Panc1 (cell line): ENCODE measurements around the gene GALNT9.

Experiments
- CTCF ChIP-seq: fragments of 450-650 bp; IDR thresholded peaks from 2 replicates; pipeline ENCODE4 v1.5.1; 2017; ENCODE audit warnings: mild to moderate bottlenecking
- POLR2AphosphoS5 ChIP-seq: IDR thresholded peaks from 2 replicates; pipeline ENCODE4 v1.6.1; 2012; ENCODE audit warnings: mild to moderate bottlenecking, low read depth, low read length, moderate library complexity
- REST ChIP-seq, 2 experiments: IDR thresholded peaks; 2 replicates each; pipeline ENCODE4 v1.6.1; 2011 to 2012; ENCODE audit warnings: low read depth in 2 of 2, control low read depth in 1 of 2, low read length in 1 of 2, mild to moderate bottlenecking in 1 of 2, moderate library complexity in 1 of 2; ENCODE audit not compliant: insufficient read depth in 1 of 2

- TF ChIP-seq REST (IDR thresholded peaks at IDR 0.05; ENCODE audit: insufficient read depth in 1 of 2, low read depth in 2 of 2, low read length in 1 of 2) (no peak), CTCF (no peak), POLR2AphosphoS5 (no peak)
Observed at GRCh38 chr12:132189378-132190011, 139.9 kb downstream of the GALNT9 start.
